DOHH2 (cell line): ENCODE results near the gene GARIN5B.

Experiments used
- CTCF ChIP-seq: fragments of 200-600 bp; sonication (generic); IDR thresholded peaks from one replicate; pipeline ENCODE4 v1.5.1; 2014; ENCODE audit warnings: antibody characterized with exemption, mild to moderate bottlenecking, low read depth, low read length; ENCODE audit not compliant: poor library complexity, severe bottlenecking
- EZH2phosphoT487 ChIP-seq: fragments of 200-600 bp; sonication (generic); IDR thresholded peaks from 2 replicates; pipeline ENCODE4 v1.6.1; 2017; ENCODE audit warnings: borderline replicate concordance, mild to moderate bottlenecking, antibody characterized with exemption, low read length, moderate library complexity, mixed read lengths

- TF ChIP-seq CTCF (no peak), EZH2phosphoT487 (no peak)
Measured at GRCh38 chr19:55407800-55408532, 44.9 kb upstream of the GARIN5B start.
